RWPE2 (cell line): Measurements from ENCODE around the gene MPHOSPH8.
A peak's percentile ranks its signal among the peaks of the same experiment; 100 is the strongest.

ENCODE experiments used
- ATAC-seq: fragments of 200-7000 bp; cut with Tn5 transposase; 3 replicates; pipeline ENCODE4 v1.9.1; 2021; ENCODE audit warnings: low read depth
- DNase-seq: peaks from one replicate; pipeline ENCODE4 v3.0.0-alpha.2; 2020; ENCODE audit warnings: low spot score
- H3K27ac ChIP-seq: fragments of 450-650 bp; 2 replicates; pipeline ENCODE4 v1.5.1; 2017; ENCODE audit warnings: mild to moderate bottlenecking; ENCODE audit not compliant: poor library complexity, severe bottlenecking
- H3K27me3 ChIP-seq: fragments of 250-450 bp; sonication (Bioruptor Pico); 2 replicates; pipeline ENCODE4 v1.5.1; 2021; ENCODE audit warnings: mild to moderate bottlenecking, moderate library complexity; ENCODE audit not compliant: insufficient read depth, poor library complexity, severe bottlenecking
- H3K36me3 ChIP-seq: fragments of 250-450 bp; sonication (Bioruptor Pico); 2 replicates; pipeline ENCODE4 v1.5.1; 2020; ENCODE audit warnings: low read depth, mild to moderate bottlenecking, moderate library complexity
- H3K4me1 ChIP-seq: fragments of 250-450 bp; sonication (Bioruptor Pico); 2 replicates; pipeline ENCODE4 v1.5.1; 2021; ENCODE audit warnings: mild to moderate bottlenecking, moderate library complexity; ENCODE audit not compliant: insufficient read depth, poor library complexity, severe bottlenecking
- H3K4me3 ChIP-seq: fragments of 250-450 bp; sonication (Bioruptor Pico); 2 replicates; pipeline ENCODE4 v1.5.1; 2021; ENCODE audit warnings: mild to moderate bottlenecking, moderate library complexity; ENCODE audit not compliant: severe bottlenecking
- H3K9me3 ChIP-seq: fragments of 250-450 bp; sonication (Bioruptor Pico); 2 replicates; pipeline ENCODE4 v1.5.1; 2021; ENCODE audit warnings: mild to moderate bottlenecking, moderate library complexity; ENCODE audit not compliant: severe bottlenecking
- TF ChIP-seq, protein P1 (sequence below): fragments of 450-650 bp; IDR thresholded peaks from one replicate; pipeline ENCODE4 v1.5.1; 2017; ENCODE audit warnings: mild to moderate bottlenecking, moderate library complexity; ENCODE audit not compliant: poor library complexity, severe bottlenecking

Gene MPHOSPH8

DNA sequence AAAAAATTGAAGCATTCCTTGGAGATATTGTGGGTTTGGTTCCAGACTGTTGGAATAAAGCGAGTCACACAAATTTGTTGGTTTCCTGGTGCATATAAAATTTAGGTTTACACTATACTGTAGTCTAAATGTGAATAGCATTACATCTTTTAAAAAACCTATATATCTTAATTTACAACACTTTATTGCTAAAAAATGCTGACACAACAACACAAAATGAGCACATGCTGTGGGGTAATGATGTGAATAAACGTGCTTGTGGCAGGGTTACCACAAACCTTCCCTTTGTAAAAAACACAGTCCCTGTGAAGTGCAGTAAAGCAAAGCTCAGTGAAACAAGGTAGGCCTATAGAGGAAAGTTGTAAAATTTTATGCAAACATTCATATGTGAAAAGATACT is 27.7 kb downstream of the MPHOSPH8 start:
- Histone ChIP-seq H3K9me3 (no peaks in the 10 kb centered on the region), H3K27me3 (no peaks in the 10 kb centered on the region), H3K36me3 (peaks cover 43% of the 10 kb centered on the region), H3K27ac (no peak overlapping the region), H3K4me1 (no peaks in the 10 kb centered on the region), H3K4me3 (no peak overlapping the region)
- DNase-seq (no peak), ATAC-seq (no peak)
- TF ChIP-seq, protein P1, sequence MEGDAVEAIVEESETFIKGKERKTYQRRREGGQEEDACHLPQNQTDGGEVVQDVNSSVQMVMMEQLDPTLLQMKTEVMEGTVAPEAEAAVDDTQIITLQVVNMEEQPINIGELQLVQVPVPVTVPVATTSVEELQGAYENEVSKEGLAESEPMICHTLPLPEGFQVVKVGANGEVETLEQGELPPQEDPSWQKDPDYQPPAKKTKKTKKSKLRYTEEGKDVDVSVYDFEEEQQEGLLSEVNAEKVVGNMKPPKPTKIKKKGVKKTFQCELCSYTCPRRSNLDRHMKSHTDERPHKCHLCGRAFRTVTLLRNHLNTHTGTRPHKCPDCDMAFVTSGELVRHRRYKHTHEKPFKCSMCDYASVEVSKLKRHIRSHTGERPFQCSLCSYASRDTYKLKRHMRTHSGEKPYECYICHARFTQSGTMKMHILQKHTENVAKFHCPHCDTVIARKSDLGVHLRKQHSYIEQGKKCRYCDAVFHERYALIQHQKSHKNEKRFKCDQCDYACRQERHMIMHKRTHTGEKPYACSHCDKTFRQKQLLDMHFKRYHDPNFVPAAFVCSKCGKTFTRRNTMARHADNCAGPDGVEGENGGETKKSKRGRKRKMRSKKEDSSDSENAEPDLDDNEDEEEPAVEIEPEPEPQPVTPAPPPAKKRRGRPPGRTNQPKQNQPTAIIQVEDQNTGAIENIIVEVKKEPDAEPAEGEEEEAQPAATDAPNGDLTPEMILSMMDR = no peak

DNA sequence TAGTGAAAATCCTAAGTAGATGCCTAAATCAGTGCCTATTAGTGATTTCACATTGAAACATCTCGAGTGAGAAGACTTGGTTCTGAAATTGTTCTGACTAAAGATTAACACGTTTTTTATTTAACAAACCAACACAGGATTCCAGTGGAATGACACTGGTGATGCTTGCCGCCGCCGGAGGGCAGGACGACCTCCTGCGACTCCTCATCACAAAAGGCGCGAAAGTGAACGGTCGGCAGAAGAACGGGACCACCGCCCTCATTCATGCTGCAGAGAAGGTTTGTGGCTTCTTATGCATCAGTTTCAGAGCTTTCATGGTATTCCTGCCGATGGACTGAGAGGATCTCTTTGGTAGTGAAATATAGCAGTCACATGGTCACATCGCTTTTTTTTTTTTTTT is 28.1 kb downstream of the MPHOSPH8 start:
- Histone ChIP-seq H3K27ac (no peak overlapping the region), H3K36me3 (peaks cover 47% of the 10 kb centered on the region), H3K9me3 (no peaks in the 10 kb centered on the region), H3K27me3 (no peaks in the 10 kb centered on the region), H3K4me3 (no peak overlapping the region), H3K4me1 (no peaks in the 10 kb centered on the region)
- ATAC-seq (no peak), DNase-seq (no peak)
- TF ChIP-seq, protein P1 = no peak

DNA sequence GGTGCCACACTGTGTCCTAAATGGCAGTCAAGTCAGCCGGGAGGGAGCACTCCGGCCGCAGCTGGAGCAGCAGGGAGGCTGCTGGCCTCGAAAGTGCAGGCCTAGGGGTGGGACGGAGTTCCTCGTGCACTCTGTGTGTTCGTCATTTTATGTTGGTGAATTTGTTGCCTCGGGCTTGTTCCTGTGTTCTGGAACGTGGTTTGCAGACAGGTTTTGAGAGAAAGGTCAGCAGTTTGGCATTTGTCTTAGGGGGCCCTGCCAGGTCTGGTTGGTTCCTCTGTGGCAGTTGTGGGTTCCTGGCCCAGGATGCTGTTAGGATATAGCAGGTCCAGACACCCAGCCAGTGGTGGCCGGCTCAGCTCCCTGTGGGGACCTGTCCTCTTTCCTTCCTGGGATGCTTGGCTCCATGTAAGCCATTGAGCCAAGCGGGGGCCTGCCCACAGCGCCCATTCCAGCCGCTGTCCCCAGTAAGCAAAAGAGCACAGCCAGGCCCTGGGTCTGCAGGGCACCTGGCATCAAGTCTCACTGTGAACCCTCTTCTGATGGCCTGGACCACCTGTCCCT is 30.0 kb downstream of the MPHOSPH8 start:
- H3K36me3 ChIP-seq = peaks cover 67% of the 10 kb centered on the region
- TF ChIP-seq, protein P1 = no peak
- no peak for ATAC-seq
- H3K9me3 ChIP-seq = no peaks in the 10 kb centered on the region
- no peak for DNase-seq
- no peaks in the 10 kb centered on the region for H3K27me3 ChIP-seq
- no peak overlapping the region for H3K4me3 ChIP-seq
- no peak overlapping the region for H3K27ac ChIP-seq
- no peaks in the 10 kb centered on the region for H3K4me1 ChIP-seq

DNA sequence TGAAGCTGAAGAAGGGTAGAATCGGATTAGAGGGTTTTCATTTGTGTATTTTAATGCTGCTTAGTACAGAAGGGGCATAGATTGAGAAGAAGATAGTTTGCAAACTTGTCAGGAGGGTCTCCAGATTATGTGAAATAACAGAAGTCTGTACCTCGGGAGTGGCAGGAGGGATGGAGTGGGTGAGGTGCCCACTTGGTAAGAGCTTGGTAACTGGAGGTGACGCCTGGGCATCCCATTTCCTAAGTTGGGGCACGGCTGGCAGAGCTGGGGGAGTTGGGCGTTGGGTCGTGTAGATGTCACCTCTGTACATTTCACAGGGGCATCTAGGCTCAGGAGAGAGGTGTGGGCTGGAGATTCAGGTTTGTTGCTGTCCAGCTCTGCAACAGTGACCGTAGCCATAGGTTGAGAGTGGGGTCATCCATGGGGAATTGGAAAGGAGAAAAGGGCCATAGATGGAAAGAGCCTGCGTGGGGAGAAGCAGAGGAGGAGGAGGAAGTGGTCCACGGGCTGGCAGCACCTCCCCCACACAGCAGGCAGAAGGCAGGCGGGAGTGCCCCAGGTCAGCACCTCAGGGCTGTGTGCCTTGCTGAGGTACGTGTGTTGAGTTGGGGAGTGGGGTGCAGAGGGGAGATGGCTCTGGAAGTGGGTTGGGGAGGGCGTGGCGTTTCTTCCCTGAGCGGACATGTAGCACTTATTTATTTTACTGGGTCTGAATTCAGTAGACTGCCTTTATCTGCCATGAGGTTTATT is 31.2 kb downstream of the MPHOSPH8 start:
- H3K9me3 ChIP-seq = no peaks in the 10 kb centered on the region
- no peak overlapping the region for H3K4me3 ChIP-seq
- H3K27ac ChIP-seq = no peak overlapping the region
- DNase-seq = no peak
- TF ChIP-seq, protein P1 = no peak
- no peaks in the 10 kb centered on the region for H3K4me1 ChIP-seq
- no peaks in the 10 kb centered on the region for H3K27me3 ChIP-seq
- peaks cover 68% of the 10 kb centered on the region for H3K36me3 ChIP-seq
- ATAC-seq = no peak

DNA sequence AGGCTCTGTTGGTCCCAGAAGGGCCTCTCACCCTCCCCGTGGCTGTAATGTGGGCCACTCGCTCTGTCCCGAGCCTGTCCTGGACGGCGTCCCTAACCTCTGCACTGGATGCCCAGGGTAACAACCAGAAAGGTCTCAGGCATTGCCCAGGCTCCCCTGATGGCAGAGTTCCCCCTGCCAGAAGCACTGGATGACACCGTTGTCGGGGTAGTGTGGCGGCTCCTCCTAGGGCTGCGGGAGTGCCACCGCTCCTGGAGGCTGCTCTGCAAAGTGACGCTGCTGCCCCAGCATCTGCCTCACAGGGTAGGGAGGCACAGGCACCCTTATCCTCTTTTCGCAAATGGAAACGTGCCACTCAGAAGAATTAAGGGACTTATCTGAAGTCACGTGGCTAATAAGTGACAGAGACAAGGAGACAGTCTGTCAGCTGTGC is 32.0 kb downstream of the MPHOSPH8 start:
- TF ChIP-seq, protein P1 = no peak
- no peaks in the 10 kb centered on the region for H3K27me3 ChIP-seq
- no peaks in the 10 kb centered on the region for H3K4me1 ChIP-seq
- H3K9me3 ChIP-seq = no peaks in the 10 kb centered on the region
- DNase-seq (no peak), ATAC-seq (0 out of 3 replicates have a peak, but pooled peaks have one; percentile 21)
- H3K4me3 ChIP-seq = no peak overlapping the region
- peaks cover 75% of the 10 kb centered on the region for H3K36me3 ChIP-seq
- no peak overlapping the region for H3K27ac ChIP-seq
